Measurements from ENCODE around the gene CLEC3A. TPM values are rescaled to one million over a fixed set of nuclear protein-coding genes. Genes with fewer than 3 reads are reported as not detected.

CLEC3A gene, protein sequence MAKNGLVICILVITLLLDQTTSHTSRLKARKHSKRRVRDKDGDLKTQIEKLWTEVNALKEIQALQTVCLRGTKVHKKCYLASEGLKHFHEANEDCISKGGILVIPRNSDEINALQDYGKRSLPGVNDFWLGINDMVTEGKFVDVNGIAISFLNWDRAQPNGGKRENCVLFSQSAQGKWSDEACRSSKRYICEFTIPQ
- not detected for total RNA-seq

DNA sequence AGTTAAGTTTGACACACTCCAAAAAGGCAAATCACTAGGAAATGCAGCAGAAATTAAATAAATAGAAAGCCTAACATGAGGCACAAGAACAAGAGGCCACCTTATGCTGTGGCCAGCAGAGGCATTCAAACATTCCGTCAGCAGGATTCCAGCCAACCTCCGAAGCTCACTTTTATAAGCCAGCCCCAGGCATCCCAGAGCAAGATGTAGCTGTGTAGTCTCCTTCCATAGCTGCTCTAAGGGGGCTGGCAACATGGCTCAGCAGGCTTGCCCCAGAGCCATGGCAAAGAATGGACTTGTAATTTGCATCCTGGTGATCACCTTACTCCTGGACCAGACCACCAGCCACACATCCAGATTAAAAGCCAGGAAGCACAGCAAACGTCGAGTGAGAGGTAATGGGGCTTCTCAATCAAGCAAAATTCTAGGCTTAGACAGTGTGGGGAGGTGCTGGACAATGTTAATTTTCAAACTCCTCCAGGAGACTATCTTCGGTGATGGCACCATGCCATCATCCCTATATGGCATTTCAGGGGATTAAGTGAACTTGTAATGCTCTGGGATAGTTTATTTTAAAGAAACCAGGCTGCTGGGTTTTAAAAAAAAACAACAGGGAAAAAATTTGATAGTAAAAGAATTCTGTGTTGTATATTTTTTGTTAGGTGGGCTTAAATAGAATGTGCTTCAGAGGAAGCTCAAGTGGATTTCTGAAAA is at the start of gene CLEC3A:
Gene CLEC3A, plus strand, starts transcription at position 202 of the 714 bp plus-strand sequence. Its CDS starts 79 bp downstream, at position 281.
- in situ Hi-C loops (cut with MboI; ENCODE audit: low pct_ligation_motif_present in 1 of 4, low pct_unique_long_range_greater_than_20kb in 1 of 4, low sequenced_read_pairs in 3 of 4) (no loop called here), intact Hi-C loops (cut with DNase I; ENCODE audit: low total_unique reads) (no loop called here)
- WGBS, 2 donors (ENCODE audit: low coverage in 1 of 2), result 20 to 47% methylated on average over 2 to 5 of the region's 5 CpGs
- H3K36me3 ChIP-seq, result no peaks in the 10 kb centered on the region
- H3K4me1 ChIP-seq, result no peaks in the 10 kb centered on the region
- no peak for DNase-seq
- no peak within 1 kb of the TSS for H3K27ac ChIP-seq
- no peak within 1 kb of the TSS for H3K4me3 ChIP-seq
- no peaks in the 10 kb centered on the region for H3K9me3 ChIP-seq
- no peaks in the 10 kb centered on the region for H3K27me3 ChIP-seq
- TF ChIP-seq, protein P1, sequence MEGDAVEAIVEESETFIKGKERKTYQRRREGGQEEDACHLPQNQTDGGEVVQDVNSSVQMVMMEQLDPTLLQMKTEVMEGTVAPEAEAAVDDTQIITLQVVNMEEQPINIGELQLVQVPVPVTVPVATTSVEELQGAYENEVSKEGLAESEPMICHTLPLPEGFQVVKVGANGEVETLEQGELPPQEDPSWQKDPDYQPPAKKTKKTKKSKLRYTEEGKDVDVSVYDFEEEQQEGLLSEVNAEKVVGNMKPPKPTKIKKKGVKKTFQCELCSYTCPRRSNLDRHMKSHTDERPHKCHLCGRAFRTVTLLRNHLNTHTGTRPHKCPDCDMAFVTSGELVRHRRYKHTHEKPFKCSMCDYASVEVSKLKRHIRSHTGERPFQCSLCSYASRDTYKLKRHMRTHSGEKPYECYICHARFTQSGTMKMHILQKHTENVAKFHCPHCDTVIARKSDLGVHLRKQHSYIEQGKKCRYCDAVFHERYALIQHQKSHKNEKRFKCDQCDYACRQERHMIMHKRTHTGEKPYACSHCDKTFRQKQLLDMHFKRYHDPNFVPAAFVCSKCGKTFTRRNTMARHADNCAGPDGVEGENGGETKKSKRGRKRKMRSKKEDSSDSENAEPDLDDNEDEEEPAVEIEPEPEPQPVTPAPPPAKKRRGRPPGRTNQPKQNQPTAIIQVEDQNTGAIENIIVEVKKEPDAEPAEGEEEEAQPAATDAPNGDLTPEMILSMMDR (IDR thresholded peaks at IDR 0.05), result no peak
- no peak for TF ChIP-seq POLR2AphosphoS5 (IDR thresholded peaks at IDR 0.05)
- no peak for TF ChIP-seq POLR2A (IDR thresholded peaks at IDR 0.05)
- TF ChIP-seq EP300 (IDR thresholded peaks at IDR 0.05; ENCODE audit: low read depth), result no peak

DNA sequence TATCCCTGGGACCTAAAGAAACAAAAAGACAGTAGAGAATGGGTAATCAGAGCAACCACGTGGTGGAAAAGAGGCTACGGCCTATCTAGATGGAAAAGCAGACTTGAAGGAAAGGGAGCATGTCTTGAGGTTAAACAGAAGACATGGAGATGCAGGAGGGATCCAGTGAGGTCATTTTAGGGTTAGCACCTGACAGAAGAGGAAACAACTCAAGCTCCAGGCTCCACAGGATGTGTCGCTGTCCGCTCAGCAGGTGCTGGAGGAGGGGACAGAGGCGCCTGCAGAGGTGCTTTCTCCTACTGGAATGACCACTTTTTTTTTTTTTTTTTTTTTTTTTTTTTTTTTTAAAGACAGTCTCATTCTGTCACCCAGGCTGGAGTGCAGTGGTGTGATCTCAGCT is 47.5 kb upstream of the CLEC3A start:
- H3K27me3 ChIP-seq, result no peaks in the 10 kb centered on the region
- no peak for TF ChIP-seq POLR2AphosphoS5 (IDR thresholded peaks at IDR 0.05)
- no peak for TF ChIP-seq POLR2A (IDR thresholded peaks at IDR 0.05)
- TF ChIP-seq, protein P1 (IDR thresholded peaks at IDR 0.05), result no peak
- no peak for TF ChIP-seq EP300 (IDR thresholded peaks at IDR 0.05; ENCODE audit: low read depth)

DNA sequence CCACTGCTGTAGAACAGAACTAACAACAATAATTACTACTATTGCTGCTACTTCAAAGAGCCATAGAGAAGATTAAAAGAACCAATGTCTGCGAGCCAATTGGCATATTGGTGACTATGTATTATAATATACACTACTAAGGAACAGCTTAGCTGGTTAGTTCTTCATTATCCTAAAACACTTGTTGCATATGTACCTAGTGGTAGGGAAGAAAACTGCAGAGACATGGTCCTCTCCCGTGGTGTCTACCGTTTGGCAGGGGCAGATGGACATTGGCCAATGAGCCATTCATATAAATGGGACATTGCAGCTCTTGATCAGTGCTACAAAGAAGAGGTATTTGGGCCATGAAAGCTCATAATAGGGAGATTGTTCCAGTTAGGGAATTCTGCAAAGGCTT is 46.4 kb upstream of the CLEC3A start:
- H3K36me3 ChIP-seq, result no peaks in the 10 kb centered on the region
- H3K27me3 ChIP-seq, result no peaks in the 10 kb centered on the region
- intact Hi-C loops (cut with DNase I; ENCODE audit: low total_unique reads), result no loop called here
- WGBS, 2 donors (ENCODE audit: low coverage in 1 of 2), result 40 to 46% methylated on average over 3 of the region's 3 CpGs
- in situ Hi-C loops (cut with MboI; ENCODE audit: low pct_ligation_motif_present in 1 of 4, low pct_unique_long_range_greater_than_20kb in 1 of 4, low sequenced_read_pairs in 3 of 4), result loop anchor here in 1 of 4 donors (10.0 kb wide), 1 partner anchor 301 kb away; no protein-coding TSS in a partner anchor
- no peak for DNase-seq
- no peak overlapping the region for H3K27ac ChIP-seq
- no peak for TF ChIP-seq EP300 (IDR thresholded peaks at IDR 0.05; ENCODE audit: low read depth)
- TF ChIP-seq, protein P1 (IDR thresholded peaks at IDR 0.05), result no peak
- TF ChIP-seq POLR2A (IDR thresholded peaks at IDR 0.05), result no peak
- TF ChIP-seq POLR2AphosphoS5 (IDR thresholded peaks at IDR 0.05), result no peak
- no peaks in the 10 kb centered on the region for H3K9me3 ChIP-seq
- no peak overlapping the region for H3K4me3 ChIP-seq
- no peaks in the 10 kb centered on the region for H3K4me1 ChIP-seq

More for the DNA sequence above, 47.5 kb upstream of the CLEC3A start:
- H3K27ac ChIP-seq, result no peak overlapping the region
- H3K4me1 ChIP-seq, result no peaks in the 10 kb centered on the region
- 74 to 75% methylated on average over 5 of the region's 5 CpGs for whole genome bisulfite sequencing, 2 donors (ENCODE audit: low coverage in 1 of 2)
- DNase-seq, result no peak
- no peaks in the 10 kb centered on the region for H3K9me3 ChIP-seq
- intact Hi-C loops (cut with DNase I; ENCODE audit: low total_unique reads), result no loop called here
- no peak overlapping the region for H3K4me3 ChIP-seq
- in situ Hi-C loops (cut with MboI; ENCODE audit: low pct_ligation_motif_present in 1 of 4, low pct_unique_long_range_greater_than_20kb in 1 of 4, low sequenced_read_pairs in 3 of 4), result loop anchor here (5.0 to 10.0 kb wide), 2 partner anchors 298 to 300 kb away; no protein-coding TSS in a partner anchor
- H3K36me3 ChIP-seq, result no peaks in the 10 kb centered on the region

DNA sequence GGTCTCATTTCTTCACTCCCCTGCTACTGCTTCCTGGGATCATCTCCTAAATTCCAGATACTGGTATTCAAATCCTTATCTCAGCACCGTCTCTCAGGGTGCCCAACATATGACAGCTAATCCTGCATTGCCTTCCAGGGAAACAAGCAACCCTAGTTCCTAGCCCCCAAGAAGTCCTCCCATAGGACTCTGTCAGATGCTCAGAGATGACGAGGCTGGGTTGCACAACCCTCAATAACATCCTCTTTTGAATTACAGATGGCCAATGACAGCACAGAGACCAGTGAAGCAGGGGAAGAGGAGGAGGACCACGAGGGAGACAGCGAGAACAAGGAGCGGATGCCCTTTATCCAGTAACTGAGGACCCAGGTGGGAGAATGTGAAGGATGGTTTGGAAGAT is 45.0 kb upstream of the CLEC3A start:
- in situ Hi-C loops (cut with MboI; ENCODE audit: low pct_ligation_motif_present in 1 of 4, low pct_unique_long_range_greater_than_20kb in 1 of 4, low sequenced_read_pairs in 3 of 4), result loop anchor here in 1 of 4 donors (10.0 kb wide), 1 partner anchor 303 kb away; no protein-coding TSS in a partner anchor
- intact Hi-C loops (cut with DNase I; ENCODE audit: low total_unique reads), result no loop called here
- Histone ChIP-seq H3K27me3 (no peaks in the 10 kb centered on the region), H3K36me3 (no peaks in the 10 kb centered on the region), H3K4me1 (no peaks in the 10 kb centered on the region), H3K4me3 (no peak overlapping the region), H3K27ac (no peak overlapping the region), H3K9me3 (no peaks in the 10 kb centered on the region)
- TF ChIP-seq POLR2A (IDR thresholded peaks at IDR 0.05) (no peak), EP300 (IDR thresholded peaks at IDR 0.05; ENCODE audit: low read depth) (no peak), POLR2AphosphoS5 (IDR thresholded peaks at IDR 0.05) (no peak)
- TF ChIP-seq, protein P1 (IDR thresholded peaks at IDR 0.05), result no peak
- no peak for DNase-seq
- WGBS, 2 donors (ENCODE audit: low coverage in 1 of 2), result 45 to 66% methylated on average over 2 to 5 of the region's 5 CpGs

Measured in transverse colon (tissue), 4 donors.